ENCODE results near the gene FBXL17. TPM values are rescaled to one million over a fixed set of nuclear protein-coding genes. Genes with fewer than 3 reads are reported as not detected.

FBXL17 gene
- total and polyA plus RNA-seq, 2 donors (not counting 1 experiment from before 2014, with no cell fraction given) = 7.3 to 40.3 TPM

DNA sequence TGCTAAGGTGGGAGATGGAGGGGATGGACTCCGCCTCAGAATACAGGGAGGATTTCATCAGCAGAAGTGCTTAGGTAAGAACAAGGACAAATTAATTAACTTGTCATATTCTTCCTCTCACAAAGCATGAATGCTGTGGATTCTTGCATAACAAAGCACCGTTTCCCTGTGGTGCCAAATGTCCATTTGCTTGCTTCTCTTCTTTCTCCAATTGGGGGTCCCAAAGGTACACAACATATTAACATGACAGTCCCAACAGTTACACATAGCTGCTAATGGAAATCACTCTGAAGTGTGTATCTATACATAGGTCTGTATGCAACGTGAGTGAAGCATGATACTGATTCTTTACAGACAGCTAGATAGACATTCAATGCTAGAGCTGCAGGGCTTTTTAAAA lies 564.5 kb downstream of the FBXL17 start:
- H3K27ac Mint-ChIP-seq = no peak overlapping the region
- H3K9me3 ChIP-seq (ENCODE audit: control extremely low read depth in 1 of 3, control insufficient read depth in 2 of 3, insufficient read depth in 1 of 3, low read length in 2 of 3) = peaks cover 0 to 4% (median 0%) of the 10 kb centered on the region in 3 donors
- ChIA-PET POLR2A (no interaction called here), CTCF (no interaction called here)
- peaks cover 2% of the 10 kb centered on the region for H3K27me3 Mint-ChIP-seq
- no peak overlapping the region for H3K9ac ChIP-seq (ENCODE audit: low read length)
- H3K4me3 ChIP-seq (ENCODE audit: control extremely low read depth in 1 of 5, extremely low read depth in 1 of 5, insufficient read depth in 1 of 5, low read depth in 2 of 5, low read length in 4 of 5) = no peak overlapping the region
- no peaks in the 10 kb centered on the region for H3K36me3 ChIP-seq (replicated peaks in 1 of 2; ENCODE audit: control extremely low read depth in 1 of 2, control insufficient read depth in 1 of 2, extremely low read depth in 1 of 2, insufficient read depth in 2 of 2, low read length in 1 of 2)
- peaks cover 0 to 3% (median 0%) of the 10 kb centered on the region in 4 experiments for H3K27me3 ChIP-seq (replicated peaks in 1 of 4; ENCODE audit: control extremely low read depth in 1 of 4, control insufficient read depth in 3 of 4, insufficient read depth in 4 of 4, low read length in 3 of 4)
- ATAC-seq (ENCODE audit: low read depth) (no peak), DNase-seq (no peak)
- H3K79me2 ChIP-seq (ENCODE audit: control insufficient read depth, insufficient read depth, low read length) = no peaks in the 10 kb centered on the region
- no peak overlapping the region for H3K4me2 ChIP-seq (replicated peaks; ENCODE audit: low read depth, low read length, poor library complexity, severe bottlenecking)
- intact Hi-C loops (cut with micrococcal nuclease) = no loop called here
- peaks cover 6% of the 10 kb centered on the region for H3K9me3 Mint-ChIP-seq (ENCODE audit: insufficient read depth)
- no peak for TF ChIP-seq EZH2 (IDR thresholded peaks at IDR 0.05; ENCODE audit: borderline replicate concordance, insufficient read depth, low read depth, low read length, poor library complexity, severe bottlenecking)
- TF ChIP-seq, protein P1, sequence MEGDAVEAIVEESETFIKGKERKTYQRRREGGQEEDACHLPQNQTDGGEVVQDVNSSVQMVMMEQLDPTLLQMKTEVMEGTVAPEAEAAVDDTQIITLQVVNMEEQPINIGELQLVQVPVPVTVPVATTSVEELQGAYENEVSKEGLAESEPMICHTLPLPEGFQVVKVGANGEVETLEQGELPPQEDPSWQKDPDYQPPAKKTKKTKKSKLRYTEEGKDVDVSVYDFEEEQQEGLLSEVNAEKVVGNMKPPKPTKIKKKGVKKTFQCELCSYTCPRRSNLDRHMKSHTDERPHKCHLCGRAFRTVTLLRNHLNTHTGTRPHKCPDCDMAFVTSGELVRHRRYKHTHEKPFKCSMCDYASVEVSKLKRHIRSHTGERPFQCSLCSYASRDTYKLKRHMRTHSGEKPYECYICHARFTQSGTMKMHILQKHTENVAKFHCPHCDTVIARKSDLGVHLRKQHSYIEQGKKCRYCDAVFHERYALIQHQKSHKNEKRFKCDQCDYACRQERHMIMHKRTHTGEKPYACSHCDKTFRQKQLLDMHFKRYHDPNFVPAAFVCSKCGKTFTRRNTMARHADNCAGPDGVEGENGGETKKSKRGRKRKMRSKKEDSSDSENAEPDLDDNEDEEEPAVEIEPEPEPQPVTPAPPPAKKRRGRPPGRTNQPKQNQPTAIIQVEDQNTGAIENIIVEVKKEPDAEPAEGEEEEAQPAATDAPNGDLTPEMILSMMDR (IDR thresholded peaks at IDR 0.05) = no peak
- 88% methylated on average over 1 of the region's 3 CpGs for WGBS (ENCODE audit: insufficient coverage)
- H2AFZ ChIP-seq (ENCODE audit: insufficient read depth, low read depth, low read length, poor library complexity, severe bottlenecking) = no peak overlapping the region
- H4K20me1 ChIP-seq (ENCODE audit: control insufficient read depth, insufficient read depth, low read length, poor library complexity, severe bottlenecking) = no peaks in the 10 kb centered on the region
- H3K4me1 ChIP-seq (ENCODE audit: control insufficient read depth in 2 of 2, insufficient read depth in 2 of 2, low read length in 2 of 2) = no peaks in the 10 kb centered on the region
- H3K4me1 Mint-ChIP-seq = no peaks in the 10 kb centered on the region
- H3K27ac ChIP-seq (ENCODE audit: low read length in 2 of 2) = no peak overlapping the region
- H3K4me3 Mint-ChIP-seq = no peak overlapping the region

DNA sequence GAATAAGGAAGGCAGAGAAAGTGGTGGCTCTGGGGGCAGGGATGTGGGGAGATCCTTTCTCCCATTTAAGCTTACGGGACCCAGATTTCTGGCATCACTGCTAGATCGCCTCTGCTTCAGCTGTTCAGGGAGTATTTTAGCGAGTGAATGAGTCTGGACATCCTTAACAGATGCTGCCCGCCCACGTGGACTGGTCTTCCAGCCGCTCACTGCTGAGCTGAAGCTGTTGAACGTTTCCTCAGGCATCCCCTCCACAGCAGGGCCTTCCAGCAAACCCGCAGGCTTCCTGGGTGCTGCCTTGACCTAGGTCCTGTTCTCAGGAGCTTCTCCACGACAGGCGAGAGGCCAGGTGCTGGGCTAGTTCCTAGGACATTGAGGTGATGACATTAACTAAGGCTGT lies 566.8 kb downstream of the FBXL17 start:
- Mint-ChIP-seq H3K4me3 (no peak overlapping the region), H3K27me3 (peaks cover 5% of the 10 kb centered on the region), H3K9me3 (ENCODE audit: insufficient read depth) (peaks cover 4% of the 10 kb centered on the region), H3K27ac (no peak overlapping the region), H3K4me1 (no peaks in the 10 kb centered on the region)
- ATAC-seq (ENCODE audit: low read depth) = no peak
- H3K4me2 ChIP-seq (replicated peaks; ENCODE audit: low read depth, low read length, poor library complexity, severe bottlenecking) = no peak overlapping the region
- H3K4me3 ChIP-seq (ENCODE audit: control extremely low read depth in 1 of 5, extremely low read depth in 1 of 5, insufficient read depth in 1 of 5, low read depth in 2 of 5, low read length in 4 of 5) = no peak overlapping the region
- WGBS (ENCODE audit: insufficient coverage) = 97% methylated on average over 9 of the region's 10 CpGs
- H4K20me1 ChIP-seq (ENCODE audit: control insufficient read depth, insufficient read depth, low read length, poor library complexity, severe bottlenecking) = no peaks in the 10 kb centered on the region
- intact Hi-C loops (cut with micrococcal nuclease) = no loop called here
- ChIA-PET POLR2A (no interaction called here), CTCF (interaction anchor here (0.5 kb wide), 1 partner anchor 11 kb away, joined by 6 read pairs; no protein-coding TSS in a partner anchor)
- no peak overlapping the region for H3K9ac ChIP-seq (ENCODE audit: low read length)
- peaks cover 0 to 3% (median 0%) of the 10 kb centered on the region in 4 experiments for H3K27me3 ChIP-seq (replicated peaks in 1 of 4; ENCODE audit: control extremely low read depth in 1 of 4, control insufficient read depth in 3 of 4, insufficient read depth in 4 of 4, low read length in 3 of 4)
- H3K27ac ChIP-seq (ENCODE audit: low read length in 2 of 2) = no peak overlapping the region
- H3K36me3 ChIP-seq (replicated peaks in 1 of 2; ENCODE audit: control extremely low read depth in 1 of 2, control insufficient read depth in 1 of 2, extremely low read depth in 1 of 2, insufficient read depth in 2 of 2, low read length in 1 of 2) = no peaks in the 10 kb centered on the region
- peaks cover 0 to 4% (median 0%) of the 10 kb centered on the region in 3 donors for H3K9me3 ChIP-seq (ENCODE audit: control extremely low read depth in 1 of 3, control insufficient read depth in 2 of 3, insufficient read depth in 1 of 3, low read length in 2 of 3)
- no peak for TF ChIP-seq EZH2 (IDR thresholded peaks at IDR 0.05; ENCODE audit: borderline replicate concordance, insufficient read depth, low read depth, low read length, poor library complexity, severe bottlenecking)
- TF ChIP-seq, protein P1 (IDR thresholded peaks at IDR 0.05) = no peak
- no peaks in the 10 kb centered on the region for H3K79me2 ChIP-seq (ENCODE audit: control insufficient read depth, insufficient read depth, low read length)
- H2AFZ ChIP-seq (ENCODE audit: insufficient read depth, low read depth, low read length, poor library complexity, severe bottlenecking) = no peak overlapping the region
- H3K4me1 ChIP-seq (ENCODE audit: control insufficient read depth in 2 of 2, insufficient read depth in 2 of 2, low read length in 2 of 2) = no peaks in the 10 kb centered on the region
- no peak for DNase-seq
